Activated CD8-positive, alpha-beta T cell treated with anti-CD3 and anti-CD28 coated beads for 36 hours (primary cell): ENCODE measurements around the gene KIF17. TPM values are rescaled to one million over a fixed set of nuclear protein-coding genes. Genes with fewer than 3 reads are reported as not detected.
"Not testable (repeated sequence)": the region's sequence is repeated elsewhere in the genome, so short reads cannot be mapped to it uniquely, and the experiment has no call there.

Experiments used
- ATAC-seq: fragments of 200-7000 bp; cut with Tn5 transposase; one replicate; pipeline ENCODE4 v1.10.0; 2021; ENCODE audit warnings: mild to moderate bottlenecking, moderate library complexity
- CTCF ChIA-PET: fragments of 350-600 bp; sonication (Branson Sonifier 250); formaldehyde crosslinking; loops from one replicate; lab custom pipeline; 2021; ENCODE audit warnings: antibody characterized with exemption; lab: Charles Lee
- POLR2A ChIA-PET: fragments of 350-600 bp; sonication (Branson Sonifier 250); formaldehyde crosslinking; loops from one replicate; lab custom pipeline; 2021; ENCODE audit warnings: antibody characterized with exemption; lab: Charles Lee
- DNase-seq: peaks from one replicate; pipeline ENCODE4 v3.0.0-alpha.2; 2020
- H3K27ac Mint-ChIP-seq: one replicate; pipeline ENCODE4 v1.8.0; 2021; ENCODE audit warnings: mild to moderate bottlenecking, mixed read lengths
- H3K27me3 Mint-ChIP-seq: one replicate; pipeline ENCODE4 v1.8.0; 2021; ENCODE audit warnings: mixed read lengths
- H3K36me3 Mint-ChIP-seq: one replicate; pipeline ENCODE4 v1.8.0; 2021; ENCODE audit warnings: low read depth, mixed read lengths
- H3K4me1 Mint-ChIP-seq: one replicate; pipeline ENCODE4 v1.8.0; 2021; ENCODE audit warnings: low read depth, mixed read lengths
- H3K4me3 Mint-ChIP-seq: one replicate; pipeline ENCODE4 v1.8.0; 2021; ENCODE audit warnings: mild to moderate bottlenecking, moderate library complexity, mixed read lengths
- H3K9me3 Mint-ChIP-seq: one replicate; pipeline ENCODE4 v1.8.0; 2021; ENCODE audit warnings: mixed read lengths
- intact Hi-C: fragments of 100-400 bp; cut with micrococcal nuclease; formaldehyde crosslinking; loops from one replicate; pipeline ENCODE4 v1.10.0; 2022
- total RNA-seq, 2 experiments: library from RNA; stranded (reverse); gene quantifications; one replicate each; pipeline ENCODE4 v1.2.3, GENCODE V29; 2021
- TF ChIP-seq, protein P1 (sequence below): fragments of 200-600 bp; IDR thresholded peaks from one replicate; pipeline ENCODE4 v1.8.0; 2022; ENCODE audit warnings: antibody characterized with exemption, mild to moderate bottlenecking

KIF17 gene
- total RNA-seq, 2 experiments from 2014 or later = not detected

DNA sequence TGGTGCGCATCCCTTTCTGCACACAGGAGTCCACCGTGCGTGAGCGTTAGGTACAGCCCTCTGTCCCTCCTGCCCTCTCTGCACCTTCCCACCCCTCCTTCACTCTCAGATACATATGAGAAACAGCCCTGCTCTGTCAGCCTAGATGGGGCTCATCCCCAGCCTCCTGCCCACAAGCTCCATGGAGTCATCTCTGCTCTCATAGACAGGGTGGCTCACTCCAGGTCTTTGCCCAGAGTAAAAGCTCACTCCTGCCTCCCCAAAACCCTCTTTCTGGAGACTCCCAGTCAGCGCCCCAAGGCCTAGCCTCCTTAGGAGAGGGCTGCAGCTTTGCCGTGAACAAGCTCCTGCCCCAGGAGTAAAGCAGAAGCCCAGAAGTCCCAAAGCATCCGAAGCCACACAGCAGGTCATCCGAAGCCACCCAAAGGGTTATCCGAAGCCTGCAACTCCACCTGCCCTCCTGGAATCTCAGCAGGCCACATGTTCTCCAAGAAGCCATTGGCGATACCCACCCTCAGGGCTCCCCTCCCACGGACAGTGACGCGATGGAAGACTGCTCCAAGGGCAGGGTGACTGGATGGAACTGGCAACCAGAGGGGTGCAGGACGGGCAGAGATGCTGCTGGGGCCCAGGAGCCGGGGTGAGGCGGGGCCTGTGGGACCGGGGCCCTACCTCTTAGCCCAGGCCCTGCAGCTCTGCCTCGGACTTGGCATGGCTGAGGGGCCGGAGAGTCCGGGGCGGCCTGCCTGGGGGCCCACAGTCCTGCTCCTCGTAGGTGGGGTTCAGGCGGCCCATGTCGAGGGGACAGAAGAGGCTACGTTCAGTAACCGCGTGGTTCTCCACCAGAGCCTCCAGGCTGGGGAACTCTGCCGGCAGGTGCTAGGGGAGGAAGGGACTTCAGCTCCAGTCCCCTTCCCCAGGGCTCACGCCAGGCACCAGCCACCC, 3.6 kb upstream of the KIF17 start:
- no peak overlapping the region for H3K4me3 Mint-ChIP-seq
- ATAC-seq = no peak

DNA sequence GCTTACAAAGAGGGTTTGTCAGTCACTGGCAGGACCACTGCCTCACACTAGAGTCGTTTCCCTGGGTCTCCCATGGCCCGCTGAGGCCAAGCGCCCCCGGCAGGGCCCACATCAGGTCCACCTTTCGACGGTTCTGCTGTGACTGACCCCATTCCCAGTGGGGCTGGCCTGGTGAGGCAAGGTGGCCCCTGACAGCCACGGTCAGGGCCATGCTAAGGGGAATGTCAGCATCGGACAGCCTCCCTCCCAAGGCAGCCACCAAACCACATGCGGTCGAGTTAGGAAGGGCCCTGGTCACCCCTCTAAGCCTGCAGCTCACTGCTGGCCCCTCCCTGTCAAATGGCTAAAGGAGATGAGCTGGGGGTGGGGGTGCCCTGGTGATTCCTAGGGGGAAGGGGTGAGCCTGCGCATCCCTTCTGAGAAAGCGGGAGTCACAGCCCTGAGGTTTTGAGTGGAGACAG, 2.9 kb upstream of the KIF17 start:
- CTCF ChIA-PET = no interaction called here
- H3K27ac Mint-ChIP-seq = no peak overlapping the region
- intact Hi-C loops = no loop called here
- no peak for ATAC-seq
- no peak overlapping the region for H3K4me3 Mint-ChIP-seq
- no peaks in the 10 kb centered on the region for H3K4me1 Mint-ChIP-seq
- POLR2A ChIA-PET = no interaction called here
- DNase-seq = no peak
- H3K9me3 Mint-ChIP-seq = no peaks in the 10 kb centered on the region
- TF ChIP-seq, protein P1, sequence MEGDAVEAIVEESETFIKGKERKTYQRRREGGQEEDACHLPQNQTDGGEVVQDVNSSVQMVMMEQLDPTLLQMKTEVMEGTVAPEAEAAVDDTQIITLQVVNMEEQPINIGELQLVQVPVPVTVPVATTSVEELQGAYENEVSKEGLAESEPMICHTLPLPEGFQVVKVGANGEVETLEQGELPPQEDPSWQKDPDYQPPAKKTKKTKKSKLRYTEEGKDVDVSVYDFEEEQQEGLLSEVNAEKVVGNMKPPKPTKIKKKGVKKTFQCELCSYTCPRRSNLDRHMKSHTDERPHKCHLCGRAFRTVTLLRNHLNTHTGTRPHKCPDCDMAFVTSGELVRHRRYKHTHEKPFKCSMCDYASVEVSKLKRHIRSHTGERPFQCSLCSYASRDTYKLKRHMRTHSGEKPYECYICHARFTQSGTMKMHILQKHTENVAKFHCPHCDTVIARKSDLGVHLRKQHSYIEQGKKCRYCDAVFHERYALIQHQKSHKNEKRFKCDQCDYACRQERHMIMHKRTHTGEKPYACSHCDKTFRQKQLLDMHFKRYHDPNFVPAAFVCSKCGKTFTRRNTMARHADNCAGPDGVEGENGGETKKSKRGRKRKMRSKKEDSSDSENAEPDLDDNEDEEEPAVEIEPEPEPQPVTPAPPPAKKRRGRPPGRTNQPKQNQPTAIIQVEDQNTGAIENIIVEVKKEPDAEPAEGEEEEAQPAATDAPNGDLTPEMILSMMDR = no peak
- H3K27me3 Mint-ChIP-seq = peaks cover 23% of the 10 kb centered on the region
- no peaks in the 10 kb centered on the region for H3K36me3 Mint-ChIP-seq

More for the DNA sequence above, 3.6 kb upstream of the KIF17 start:
- DNase-seq = no peak
- peaks cover 17% of the 10 kb centered on the region for H3K27me3 Mint-ChIP-seq
- ChIA-PET CTCF (interaction anchor here (1.4 kb wide), 1 partner anchor 24 kb away, joined by 5 read pairs; no protein-coding TSS in a partner anchor), POLR2A (interaction anchor here (1.0 kb wide), 1 partner anchor 12 kb away, joined by 3 read pairs; no protein-coding TSS in a partner anchor)
- no peak overlapping the region for H3K27ac Mint-ChIP-seq
- no peaks in the 10 kb centered on the region for H3K9me3 Mint-ChIP-seq
- no peaks in the 10 kb centered on the region for H3K36me3 Mint-ChIP-seq
- TF ChIP-seq, protein P1 = no peak
- H3K4me1 Mint-ChIP-seq = no peaks in the 10 kb centered on the region
- intact Hi-C loops = no loop called here

GRCh38 chr1:20719871-20720620, 2.2 kb upstream of the KIF17 start:
- Mint-ChIP-seq H3K36me3 (no peaks in the 10 kb centered on the region), H3K27ac (no peak overlapping the region), H3K4me3 (no peak overlapping the region), H3K4me1 (no peaks in the 10 kb centered on the region), H3K9me3 (no peaks in the 10 kb centered on the region), H3K27me3 (peaks cover 28% of the 10 kb centered on the region)
- ATAC-seq = no peak
- POLR2A ChIA-PET = no interaction called here
- CTCF ChIA-PET = interaction anchor here (2.6 kb wide), 1 partner anchor 23 kb away, joined by 15 read pairs; no protein-coding TSS in a partner anchor
- DNase-seq = no peak
- TF ChIP-seq, protein P1 = no peak
- intact Hi-C loops = no loop called here

- intact Hi-C loops = no loop called here
Measured at GRCh38 chr1:20719261-20719660, 1.5 kb upstream of the KIF17 start.

GRCh38 chr1:20718343-20718882, 606 bp upstream of the KIF17 start:
- DNase-seq, H3K36me3 Mint-ChIP-seq, H3K27ac Mint-ChIP-seq, H3K4me1 Mint-ChIP-seq, intact Hi-C loops, H3K9me3 Mint-ChIP-seq, ATAC-seq: not testable (repeated sequence)
- CTCF ChIA-PET = interaction anchor here (1.9 to 2.6 kb wide), 2 partner anchors 12 to 22 kb away, joined by 4 to 15 read pairs; no protein-coding TSS in a partner anchor
- Mint-ChIP-seq H3K4me3 (peak overlapping the region; percentile 37), H3K27me3 (peaks cover 28% of the 10 kb centered on the region)
- POLR2A ChIA-PET = interaction anchor here (0.6 to 0.9 kb wide), 2 partner anchors 9 to 143 kb away, joined by 3 to 4 read pairs; no protein-coding TSS in a partner anchor

More at GRCh38 chr1:20719261-20719660, 1.5 kb upstream of the KIF17 start:
- Mint-ChIP-seq H3K9me3 (no peaks in the 10 kb centered on the region), H3K27ac (no peak overlapping the region), H3K36me3 (no peaks in the 10 kb centered on the region), H3K4me3 (no peak overlapping the region), H3K27me3 (peaks cover 28% of the 10 kb centered on the region), H3K4me1 (no peaks in the 10 kb centered on the region)
- ATAC-seq (no peak), DNase-seq (no peak)
- ChIA-PET CTCF (interaction anchor here (2.6 kb wide), 1 partner anchor 23 kb away, joined by 15 read pairs; no protein-coding TSS in a partner anchor), POLR2A (no interaction called here)
- TF ChIP-seq, protein P1 = no peak
